Measurements from ENCODE around the gene B9D1. TPM values are rescaled to one million over a fixed set of nuclear protein-coding genes. Genes with fewer than 3 reads are reported as not detected.

The B9D1 gene
- total RNA-seq, 2 donors from 2014 or later: 37.7 to 42.8 TPM

- no peak overlapping the region for H3K4me3 ChIP-seq (ENCODE audit: low read length)
- no peak for TF ChIP-seq CTCF (conservative IDR thresholded peaks at IDR 0.05)
- Mint-ChIP-seq H3K4me3 (no peak overlapping the region), H3K27ac (peak overlapping the region; percentile 55), H3K4me1 (peaks cover 37% of the 10 kb centered on the region), H3K9me3 (no peaks in the 10 kb centered on the region), H3K27me3 (ENCODE audit: insufficient read depth) (no peaks in the 10 kb centered on the region), H3K36me3 (ENCODE audit: low read depth) (peaks cover 45% of the 10 kb centered on the region)
- peaks cover 13% of the 10 kb centered on the region for H3K4me1 ChIP-seq (ENCODE audit: control insufficient read depth, insufficient read depth, low read length)
- peaks cover 56% of the 10 kb centered on the region for H3K36me3 ChIP-seq (ENCODE audit: control insufficient read depth, insufficient read depth, low read length)
- H3K9me3 ChIP-seq (ENCODE audit: control insufficient read depth, low read length): no peaks in the 10 kb centered on the region
- H3K27ac ChIP-seq (ENCODE audit: low read depth, low read length): no peak overlapping the region
- H3K27me3 ChIP-seq (ENCODE audit: control insufficient read depth, insufficient read depth, low read length, poor library complexity, severe bottlenecking): no peaks in the 10 kb centered on the region
- 95 to 99% methylated on average over 10 to 16 of the region's 16 CpGs for WGBS, 2 experiments (ENCODE audit: insufficient coverage in 1 of 2, insufficient read length in 1 of 2)
- H3K9ac ChIP-seq (ENCODE audit: extremely low read depth, low read length, poor library complexity, severe bottlenecking): no peak overlapping the region
- DNase-seq: no peak
These were observed 22.3 kb upstream of the B9D1 start for GRCh38 chr17:19384723-19385391.

GRCh38 chr17:19383681-19384470 is 21.4 kb upstream of the B9D1 start:
- Mint-ChIP-seq H3K4me3 (no peak overlapping the region), H3K36me3 (ENCODE audit: low read depth) (peaks cover 55% of the 10 kb centered on the region)
- no peak overlapping the region for H3K27ac ChIP-seq (ENCODE audit: low read depth, low read length)

More at GRCh38 chr17:19383681-19384470, 21.4 kb upstream of the B9D1 start:
- peaks cover 47% of the 10 kb centered on the region for H3K4me1 Mint-ChIP-seq
- WGBS, 2 experiments (ENCODE audit: insufficient coverage in 1 of 2, insufficient read length in 1 of 2): 83 to 91% methylated on average over 3 to 6 of the region's 6 CpGs
- no peaks in the 10 kb centered on the region for H3K9me3 Mint-ChIP-seq
- Histone ChIP-seq H3K4me1 (ENCODE audit: control insufficient read depth, insufficient read depth, low read length) (peaks cover 13% of the 10 kb centered on the region), H3K4me3 (ENCODE audit: low read length) (no peak overlapping the region), H3K36me3 (ENCODE audit: control insufficient read depth, insufficient read depth, low read length) (peaks cover 64% of the 10 kb centered on the region), H3K27me3 (ENCODE audit: control insufficient read depth, insufficient read depth, low read length, poor library complexity, severe bottlenecking) (no peaks in the 10 kb centered on the region), H3K9me3 (ENCODE audit: control insufficient read depth, low read length) (no peaks in the 10 kb centered on the region), H3K9ac (ENCODE audit: extremely low read depth, low read length, poor library complexity, severe bottlenecking) (no peak overlapping the region)
- no peak for DNase-seq
- H3K27me3 Mint-ChIP-seq (ENCODE audit: insufficient read depth): no peaks in the 10 kb centered on the region
- H3K27ac Mint-ChIP-seq: peak overlapping the region; percentile 55
- no peak for TF ChIP-seq CTCF (conservative IDR thresholded peaks at IDR 0.05)
